Measurements from ENCODE around the gene ABCB11.

The ABCB11 gene

GRCh38 chr2:168997794-168998193 is 33.3 kb downstream of the ABCB11 start:
- Mint-ChIP-seq H3K27ac (ENCODE audit: low read depth) (no peak overlapping the region), H3K36me3 (ENCODE audit: insufficient read depth) (no peaks in the 10 kb centered on the region), H3K4me1 (no peaks in the 10 kb centered on the region), H3K9me3 (no peaks in the 10 kb centered on the region), H3K4me3 (no peak overlapping the region), H3K27me3 (peaks cover 8% of the 10 kb centered on the region)
- ATAC-seq (replicated peaks; ENCODE audit: extremely low read depth, poor library complexity, severe bottlenecking), result no peak
- no peak for DNase-seq (ENCODE audit: low spot score in 2 of 2)

- no peak overlapping the region for H3K4me3 Mint-ChIP-seq
- H3K36me3 Mint-ChIP-seq (ENCODE audit: insufficient read depth), result no peaks in the 10 kb centered on the region
- ATAC-seq (replicated peaks; ENCODE audit: extremely low read depth, poor library complexity, severe bottlenecking) (no peak), DNase-seq (ENCODE audit: low spot score in 2 of 2) (no peak)
- no peak overlapping the region for H3K27ac Mint-ChIP-seq (ENCODE audit: low read depth)
- H3K27me3 Mint-ChIP-seq, result peaks cover 2% of the 10 kb centered on the region
- H3K4me1 Mint-ChIP-seq, result no peaks in the 10 kb centered on the region
- H3K9me3 Mint-ChIP-seq, result no peaks in the 10 kb centered on the region
These were observed 34.0 kb downstream of the ABCB11 start for GRCh38 chr2:168997118-168997521.

GRCh38 chr2:168995744-168996143 is 35.4 kb downstream of the ABCB11 start:
- ATAC-seq (replicated peaks; ENCODE audit: extremely low read depth, poor library complexity, severe bottlenecking) (no peak), DNase-seq (ENCODE audit: low spot score in 2 of 2) (no peak)
- H3K9me3 Mint-ChIP-seq, result no peaks in the 10 kb centered on the region
- H3K36me3 Mint-ChIP-seq (ENCODE audit: insufficient read depth), result no peaks in the 10 kb centered on the region
- H3K27me3 Mint-ChIP-seq, result no peaks in the 10 kb centered on the region
- H3K27ac Mint-ChIP-seq (ENCODE audit: low read depth), result no peak overlapping the region
- H3K4me3 Mint-ChIP-seq, result no peak overlapping the region
- H3K4me1 Mint-ChIP-seq, result no peaks in the 10 kb centered on the region

GRCh38 chr2:168993538-168993937 is 37.6 kb downstream of the ABCB11 start:
- ATAC-seq (replicated peaks; ENCODE audit: extremely low read depth, poor library complexity, severe bottlenecking), result no peak
- no peak overlapping the region for H3K4me3 Mint-ChIP-seq
- no peaks in the 10 kb centered on the region for H3K36me3 Mint-ChIP-seq (ENCODE audit: insufficient read depth)
- no peaks in the 10 kb centered on the region for H3K9me3 Mint-ChIP-seq
- no peaks in the 10 kb centered on the region for H3K27me3 Mint-ChIP-seq
- H3K27ac Mint-ChIP-seq (ENCODE audit: low read depth), result no peak overlapping the region
- H3K4me1 Mint-ChIP-seq, result peaks cover 5% of the 10 kb centered on the region
- DNase-seq (ENCODE audit: low spot score in 2 of 2), result no peak

- Mint-ChIP-seq H3K4me1 (peaks cover 5% of the 10 kb centered on the region), H3K27me3 (no peaks in the 10 kb centered on the region), H3K36me3 (ENCODE audit: insufficient read depth) (no peaks in the 10 kb centered on the region), H3K27ac (ENCODE audit: low read depth) (no peak overlapping the region), H3K4me3 (no peak overlapping the region), H3K9me3 (no peaks in the 10 kb centered on the region)
- DNase-seq (ENCODE audit: low spot score in 2 of 2) (no peak), ATAC-seq (replicated peaks; ENCODE audit: extremely low read depth, poor library complexity, severe bottlenecking) (no peak)
These were observed 38.4 kb downstream of the ABCB11 start for GRCh38 chr2:168992591-168993349.

- Mint-ChIP-seq H3K4me1 (peaks cover 5% of the 10 kb centered on the region), H3K9me3 (no peaks in the 10 kb centered on the region)
- no peak for ATAC-seq (replicated peaks; ENCODE audit: extremely low read depth, poor library complexity, severe bottlenecking)
These were observed 39.1 kb downstream of the ABCB11 start for GRCh38 chr2:168992026-168992425.

GRCh38 chr2:168988755-168989154 is 42.4 kb downstream of the ABCB11 start:
- DNase-seq (ENCODE audit: low spot score in 2 of 2), result no peak
- no peak overlapping the region for H3K4me3 Mint-ChIP-seq
- no peaks in the 10 kb centered on the region for H3K36me3 Mint-ChIP-seq (ENCODE audit: insufficient read depth)
- peaks cover 5% of the 10 kb centered on the region for H3K4me1 Mint-ChIP-seq
- no peak overlapping the region for H3K27ac Mint-ChIP-seq (ENCODE audit: low read depth)
- ATAC-seq (replicated peaks; ENCODE audit: extremely low read depth, poor library complexity, severe bottlenecking), result no peak
- no peaks in the 10 kb centered on the region for H3K9me3 Mint-ChIP-seq
- H3K27me3 Mint-ChIP-seq, result no peaks in the 10 kb centered on the region

More at GRCh38 chr2:168992026-168992425, 39.1 kb downstream of the ABCB11 start:
- DNase-seq (ENCODE audit: low spot score in 2 of 2), result no peak
- H3K27me3 Mint-ChIP-seq, result no peaks in the 10 kb centered on the region
- no peak overlapping the region for H3K4me3 Mint-ChIP-seq
- no peak overlapping the region for H3K27ac Mint-ChIP-seq (ENCODE audit: low read depth)
- no peaks in the 10 kb centered on the region for H3K36me3 Mint-ChIP-seq (ENCODE audit: insufficient read depth)

GRCh38 chr2:168986398-168986943 is 44.7 kb downstream of the ABCB11 start:
- Mint-ChIP-seq H3K27me3 (no peaks in the 10 kb centered on the region), H3K9me3 (no peaks in the 10 kb centered on the region), H3K36me3 (ENCODE audit: insufficient read depth) (no peaks in the 10 kb centered on the region), H3K27ac (ENCODE audit: low read depth) (no peak overlapping the region), H3K4me3 (no peak overlapping the region), H3K4me1 (peaks cover 5% of the 10 kb centered on the region)
- DNase-seq (ENCODE audit: low spot score in 2 of 2) (no peak), ATAC-seq (replicated peaks; ENCODE audit: extremely low read depth, poor library complexity, severe bottlenecking) (no peak)

GRCh38 chr2:168981651-168982050 is 49.5 kb downstream of the ABCB11 start:
- Mint-ChIP-seq H3K4me1 (no peaks in the 10 kb centered on the region), H3K4me3 (no peak overlapping the region), H3K36me3 (ENCODE audit: insufficient read depth) (peaks cover 2% of the 10 kb centered on the region), H3K9me3 (no peaks in the 10 kb centered on the region), H3K27me3 (no peaks in the 10 kb centered on the region), H3K27ac (ENCODE audit: low read depth) (no peak overlapping the region)
- no peak for DNase-seq (ENCODE audit: low spot score in 2 of 2)
- ATAC-seq (replicated peaks; ENCODE audit: extremely low read depth, poor library complexity, severe bottlenecking), result no peak

GRCh38 chr2:168978461-168978861 is 52.7 kb downstream of the ABCB11 start:
- no peaks in the 10 kb centered on the region for H3K27me3 Mint-ChIP-seq
- no peak for DNase-seq (ENCODE audit: low spot score in 2 of 2)
- H3K27ac Mint-ChIP-seq (ENCODE audit: low read depth), result no peak overlapping the region
- H3K9me3 Mint-ChIP-seq, result no peaks in the 10 kb centered on the region
- no peak overlapping the region for H3K4me3 Mint-ChIP-seq
- peaks cover 2% of the 10 kb centered on the region for H3K36me3 Mint-ChIP-seq (ENCODE audit: insufficient read depth)
- H3K4me1 Mint-ChIP-seq, result no peaks in the 10 kb centered on the region
- no peak for ATAC-seq (replicated peaks; ENCODE audit: extremely low read depth, poor library complexity, severe bottlenecking)

- H3K4me3 Mint-ChIP-seq, result no peak overlapping the region
- H3K27me3 Mint-ChIP-seq, result no peaks in the 10 kb centered on the region
- no peaks in the 10 kb centered on the region for H3K4me1 Mint-ChIP-seq
- peaks cover 2% of the 10 kb centered on the region for H3K36me3 Mint-ChIP-seq (ENCODE audit: insufficient read depth)
- ATAC-seq (replicated peaks; ENCODE audit: extremely low read depth, poor library complexity, severe bottlenecking) (no peak), DNase-seq (ENCODE audit: low spot score in 2 of 2) (no peak)
- H3K9me3 Mint-ChIP-seq, result no peaks in the 10 kb centered on the region
- H3K27ac Mint-ChIP-seq (ENCODE audit: low read depth), result no peak overlapping the region
These were observed 53.5 kb downstream of the ABCB11 start for GRCh38 chr2:168977608-168978007.

- no peaks in the 10 kb centered on the region for H3K27me3 Mint-ChIP-seq
- H3K4me1 Mint-ChIP-seq, result no peaks in the 10 kb centered on the region
- no peak overlapping the region for H3K4me3 Mint-ChIP-seq
- H3K36me3 Mint-ChIP-seq (ENCODE audit: insufficient read depth), result peaks cover 4% of the 10 kb centered on the region
- no peak overlapping the region for H3K27ac Mint-ChIP-seq (ENCODE audit: low read depth)
- ATAC-seq (replicated peaks; ENCODE audit: extremely low read depth, poor library complexity, severe bottlenecking) (no peak), DNase-seq (ENCODE audit: low spot score in 2 of 2) (no peak)
- no peaks in the 10 kb centered on the region for H3K9me3 Mint-ChIP-seq
These were observed 55.0 kb downstream of the ABCB11 start for GRCh38 chr2:168976034-168976654.

- Mint-ChIP-seq H3K4me1 (no peaks in the 10 kb centered on the region), H3K27me3 (no peaks in the 10 kb centered on the region), H3K36me3 (ENCODE audit: insufficient read depth) (peaks cover 4% of the 10 kb centered on the region), H3K4me3 (no peak overlapping the region), H3K9me3 (no peaks in the 10 kb centered on the region), H3K27ac (ENCODE audit: low read depth) (no peak overlapping the region)
- ATAC-seq (replicated peaks; ENCODE audit: extremely low read depth, poor library complexity, severe bottlenecking) (no peak), DNase-seq (ENCODE audit: low spot score in 2 of 2) (no peak)
These were observed 56.7 kb downstream of the ABCB11 start for GRCh38 chr2:168974428-168974827.
